Tongue (tissue), 2 donors: Measurements from ENCODE around the gene NSUN7. TPM values are rescaled to one million over a fixed set of nuclear protein-coding genes. Genes with fewer than 3 reads are reported as not detected.
"Not testable (repeated sequence)": the region's sequence is repeated elsewhere in the genome, so short reads cannot be mapped to it uniquely, and the experiment has no call there.

Experiments used
- DNase-seq: peaks from one replicate; pipeline ENCODE4 v3.0.0-alpha.2; 2015
- total RNA-seq: library from RNA; depleted of rRNA; stranded (reverse); fragments of >200 nt; gene quantifications from one replicate; pipeline ENCODE4 v1.2.3, GENCODE V29; 2014

The NSUN7 gene
- total RNA-seq, 1 donor from 2014 or later, result 3.5 TPM

- no peak for DNase-seq
Observed at GRCh38 chr4:40737879-40738278, 11.9 kb upstream of the NSUN7 start.

GRCh38 chr4:40739347-40739746 lies 10.4 kb upstream of the NSUN7 start:
- no peak for DNase-seq

- DNase-seq, result no peak
Observed at GRCh38 chr4:40744218-40744617, 5.5 kb upstream of the NSUN7 start.

- DNase-seq, result no peak
Observed at GRCh38 chr4:40745285-40745984, 4.3 kb upstream of the NSUN7 start.

- DNase-seq, result no peak
Observed at GRCh38 chr4:40747207-40747835, 2.4 kb upstream of the NSUN7 start.

- peak; percentile 42 for DNase-seq
Observed at GRCh38 chr4:40750461-40751258, 905 bp downstream of the NSUN7 start.

- DNase-seq, result no peak
Observed at GRCh38 chr4:40755616-40756015, 5.9 kb downstream of the NSUN7 start.

GRCh38 chr4:40763228-40763716 lies 13.5 kb downstream of the NSUN7 start:
- DNase-seq, result no peak

GRCh38 chr4:40769266-40769665 lies 19.5 kb downstream of the NSUN7 start:
- peak; percentile 70 for DNase-seq

- DNase-seq, result no peak
Observed at GRCh38 chr4:40778090-40778489, 28.3 kb downstream of the NSUN7 start.

- no peak for DNase-seq
Observed at GRCh38 chr4:40782876-40783275, 33.1 kb downstream of the NSUN7 start.

- DNase-seq, result no peak
Observed at GRCh38 chr4:40785727-40786126, 36.0 kb downstream of the NSUN7 start.

- no peak for DNase-seq
Observed at GRCh38 chr4:40788331-40788730, 38.6 kb downstream of the NSUN7 start.

- no peak for DNase-seq
Observed at GRCh38 chr4:40789031-40789430, 39.3 kb downstream of the NSUN7 start.

GRCh38 chr4:40789771-40790170 lies 40.0 kb downstream of the NSUN7 start:
- no peak for DNase-seq

- no peak for DNase-seq
Observed at GRCh38 chr4:40800064-40800463, 50.3 kb downstream of the NSUN7 start.

- DNase-seq, result no peak
Observed at GRCh38 chr4:40804598-40804997, 54.8 kb downstream of the NSUN7 start.

GRCh38 chr4:40808926-40809457 lies 59.2 kb downstream of the NSUN7 start:
- DNase-seq, result no peak

- no peak for DNase-seq
Observed at GRCh38 chr4:40811956-40812355, 62.2 kb downstream of the NSUN7 start.

GRCh38 chr4:40812386-40812785 lies 62.6 kb downstream of the NSUN7 start:
- no peak for DNase-seq

- DNase-seq, result no peak
Observed at GRCh38 chr4:40812856-40813255, 63.1 kb downstream of the NSUN7 start.

GRCh38 chr4:40817157-40817556 lies 67.4 kb downstream of the NSUN7 start:
- not testable (repeated sequence) for DNase-seq

GRCh38 chr4:40820101-40820500 lies 70.3 kb downstream of the NSUN7 start:
- no peak for DNase-seq
